HEK293T (cell line): ENCODE results near the gene CACNA1S.

Experiments
- BHLHE40 ChIP-seq: fragments of 450-650 bp; IDR thresholded peaks from 2 replicates; pipeline ENCODE4 v1.6.1; 2016; ENCODE audit warnings: mild to moderate bottlenecking, moderate library complexity, borderline replicate concordance
- ELF4 ChIP-seq: fragments of 450-650 bp; IDR thresholded peaks from 2 replicates; pipeline ENCODE4 v1.6.1; 2017; ENCODE audit warnings: antibody characterized with exemption
- LEF1 ChIP-seq: fragments of 450-650 bp; IDR thresholded peaks from 2 replicates; pipeline ENCODE4 v1.6.1; 2017; ENCODE audit warnings: mild to moderate bottlenecking, borderline replicate concordance
- SP1 ChIP-seq: fragments of 450-650 bp; IDR thresholded peaks from 2 replicates; pipeline ENCODE4 v1.6.1; 2017
- SUZ12 ChIP-seq: fragments of 450-650 bp; IDR thresholded peaks from 2 replicates; pipeline ENCODE4 v1.6.1; 2016; ENCODE audit warnings: mild to moderate bottlenecking
- TARDBP ChIP-seq: fragments of 450-650 bp; IDR thresholded peaks from 2 replicates; pipeline ENCODE4 v1.6.1; 2016

DNA sequence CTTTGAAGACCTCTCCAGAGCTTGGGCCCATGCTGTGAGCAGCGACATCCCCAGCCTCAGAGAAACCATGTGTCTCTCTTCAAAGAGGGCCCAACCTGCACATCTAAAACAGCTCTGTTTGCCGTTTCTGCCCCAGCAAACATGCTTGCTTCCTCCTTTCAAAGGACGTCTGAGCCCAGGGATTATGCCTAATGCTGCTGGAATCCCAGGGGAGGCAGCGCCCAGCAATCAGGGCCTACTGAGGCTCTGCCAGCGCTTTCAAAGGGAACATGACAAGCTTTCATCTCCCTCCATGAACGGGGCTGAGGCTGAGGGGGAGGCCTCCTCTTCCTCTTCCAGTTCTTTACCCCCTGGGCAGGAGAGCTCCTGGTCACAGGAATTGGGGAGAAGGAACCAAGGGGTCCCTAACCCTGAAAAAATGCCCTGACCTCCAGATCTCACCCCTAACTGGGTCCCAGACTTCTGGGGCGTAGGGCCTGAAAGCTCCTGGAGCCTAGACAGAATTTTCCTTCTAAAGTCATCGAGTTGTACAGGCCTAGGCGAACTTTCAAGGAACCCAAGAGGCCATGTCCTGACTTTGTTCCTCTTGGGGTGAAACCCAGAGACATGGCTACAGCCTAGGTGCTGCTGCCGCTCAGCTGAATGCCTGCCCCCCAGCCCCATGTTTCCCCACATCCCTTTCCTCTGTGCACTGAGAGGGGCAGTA is 28.2 kb upstream of the CACNA1S start:
- TF ChIP-seq SP1 (no peak), ELF4 (no peak), LEF1 (no peak), TARDBP (no peak), SUZ12 (no peak), BHLHE40 (no peak)
